ENCODE results near the gene KRTAP27-1.

KRTAP27-1 gene, protein sequence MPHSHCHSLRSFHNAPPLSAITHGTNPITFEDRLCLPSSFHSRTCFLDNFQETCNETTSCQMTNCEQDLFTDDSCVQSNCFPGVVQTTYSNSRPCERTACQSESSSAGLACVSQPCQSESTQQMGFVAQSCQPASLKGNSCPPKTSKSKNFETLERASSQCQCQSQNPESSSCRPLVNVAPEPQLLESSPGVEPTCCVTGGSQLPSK

DNA sequence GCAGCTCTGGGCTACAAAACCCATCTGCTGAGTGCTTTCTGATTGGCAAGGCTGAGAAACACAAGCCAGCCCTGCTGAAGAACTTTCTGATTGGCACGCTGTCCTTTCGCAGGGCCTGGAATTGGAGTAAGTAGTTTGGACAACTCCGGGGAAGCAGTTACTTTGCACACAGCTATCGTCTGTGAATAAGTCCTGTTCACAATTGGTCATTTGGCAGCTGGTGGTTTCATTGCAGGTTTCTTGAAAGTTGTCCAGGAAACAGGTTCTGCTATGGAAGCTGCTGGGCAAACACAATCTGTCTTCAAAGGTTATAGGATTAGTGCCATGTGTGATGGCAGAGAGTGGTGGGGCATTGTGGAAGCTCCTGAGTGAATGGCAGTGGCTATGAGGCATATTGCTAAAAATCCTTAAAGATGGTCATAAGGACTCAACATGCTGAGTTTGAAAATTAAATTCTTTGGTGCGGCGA is at the start of gene KRTAP27-1:
TSS of gene KRTAP27-1 (minus strand) at position 419 of the 469 bp plus-strand sequence. CDS start at position 393, 26 bp downstream.
- no peak for DNase-seq (ENCODE audit: low spot score)

DNA sequence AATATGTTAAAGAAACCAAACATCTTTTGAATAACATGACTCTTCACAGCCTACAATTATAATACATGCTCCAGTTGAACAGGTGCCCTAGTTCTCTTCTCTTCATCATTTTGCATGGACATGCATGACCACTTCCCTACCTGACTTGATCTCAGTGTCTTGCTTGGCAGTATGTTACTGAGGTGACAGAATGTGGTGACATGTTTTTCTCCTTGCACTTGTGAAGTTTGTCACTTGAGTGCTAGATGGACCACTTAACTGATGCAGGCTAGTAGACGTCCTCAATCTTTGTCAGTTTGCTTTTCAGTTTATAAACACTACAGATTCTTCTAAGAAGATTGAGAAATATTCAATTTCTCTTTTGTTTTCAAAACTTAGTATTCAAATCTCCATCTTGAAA is 44.7 kb upstream of the KRTAP27-1 start:
- DNase-seq (ENCODE audit: low spot score), result no peak

DNA sequence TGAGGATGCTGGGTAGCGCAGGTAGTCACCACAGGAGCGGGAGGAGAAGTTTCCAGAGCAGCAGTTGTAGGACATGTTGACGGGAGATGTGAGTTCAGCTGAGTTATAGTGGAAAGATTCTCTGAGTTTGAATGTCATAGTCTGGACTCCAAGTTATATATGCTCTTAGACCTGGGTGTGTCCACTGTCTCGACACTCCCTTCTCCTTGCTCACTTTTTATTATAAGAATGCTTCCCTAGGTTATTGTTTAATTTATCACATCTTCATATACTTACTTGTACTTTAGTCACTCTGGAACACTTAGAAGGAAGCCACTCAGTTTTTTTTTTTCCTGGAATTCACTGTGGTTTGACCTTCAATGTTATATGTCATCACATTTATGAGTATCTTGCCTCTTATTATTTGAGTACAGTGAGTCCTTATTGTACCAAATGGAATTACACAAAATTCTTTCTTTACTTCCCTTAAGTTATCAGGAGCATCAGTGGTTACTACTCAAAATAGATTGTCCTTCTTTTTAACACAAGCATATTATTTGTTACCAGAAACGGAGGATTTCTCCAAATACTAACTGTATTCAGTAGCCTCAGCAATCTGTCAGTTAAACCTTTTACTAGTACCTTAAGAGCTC is 34.8 kb upstream of the KRTAP27-1 start, which contains the start of gene KRTAP13-2:
TSS of gene KRTAP13-2 (minus strand) at position 133 of the 632 bp plus-strand sequence. CDS start at position 75, 58 bp downstream.
- no peak for DNase-seq (ENCODE audit: low spot score)

DNA sequence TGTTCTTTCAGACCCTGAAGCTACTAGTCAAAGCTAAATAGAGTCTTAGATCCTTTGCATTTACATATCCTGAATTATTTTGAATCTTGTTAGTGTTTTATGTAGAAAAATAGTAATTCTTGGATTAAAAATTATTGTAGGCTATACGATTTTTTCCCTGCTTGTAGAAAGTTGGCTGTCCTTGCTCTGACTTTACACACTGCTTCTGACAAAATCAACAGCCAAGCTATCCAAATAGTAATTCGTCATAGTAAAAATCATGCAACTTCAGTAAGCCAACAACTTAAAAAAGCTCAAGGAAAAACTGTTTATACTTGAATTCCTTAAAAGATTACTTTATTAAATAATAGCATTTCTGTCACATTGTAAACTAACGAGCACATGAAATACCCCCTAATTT is 18.4 kb upstream of the KRTAP27-1 start:
- DNase-seq (ENCODE audit: low spot score), result no peak

DNA sequence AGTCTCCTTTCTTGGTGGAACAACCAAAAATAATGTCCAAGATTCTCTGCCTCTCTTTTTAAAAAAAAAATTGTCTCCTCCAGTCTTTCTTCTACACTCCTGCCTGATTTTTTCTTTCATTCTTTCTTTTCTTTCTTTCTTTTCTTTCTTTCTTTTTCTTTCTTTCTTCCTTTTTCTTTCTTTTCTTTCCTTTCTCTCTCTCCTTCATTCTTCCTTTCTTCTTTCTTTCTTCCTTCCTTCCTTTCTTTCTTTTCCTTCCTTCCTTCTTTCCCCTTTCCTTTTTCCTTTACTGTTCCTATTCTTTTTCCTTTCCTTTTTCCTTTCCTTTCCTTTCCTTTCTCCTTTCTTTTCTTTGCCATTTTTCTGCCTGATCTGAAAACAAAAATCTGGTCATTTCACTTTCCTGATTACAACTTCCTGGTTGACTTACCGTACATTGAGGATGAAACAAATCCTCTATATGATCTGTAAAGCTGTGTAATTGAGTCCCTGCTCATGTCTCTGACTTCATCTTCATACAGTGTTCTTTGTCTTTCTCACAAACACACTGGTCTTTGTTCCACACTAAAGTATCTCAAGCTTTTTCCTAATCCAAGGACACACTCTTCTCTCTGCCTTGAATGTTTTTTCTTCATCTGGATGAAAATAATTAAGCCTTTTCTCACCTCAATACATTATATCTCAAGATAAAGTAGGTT is 17.0 kb upstream of the KRTAP27-1 start:
- DNase-seq (ENCODE audit: low spot score), result no peak

DNA sequence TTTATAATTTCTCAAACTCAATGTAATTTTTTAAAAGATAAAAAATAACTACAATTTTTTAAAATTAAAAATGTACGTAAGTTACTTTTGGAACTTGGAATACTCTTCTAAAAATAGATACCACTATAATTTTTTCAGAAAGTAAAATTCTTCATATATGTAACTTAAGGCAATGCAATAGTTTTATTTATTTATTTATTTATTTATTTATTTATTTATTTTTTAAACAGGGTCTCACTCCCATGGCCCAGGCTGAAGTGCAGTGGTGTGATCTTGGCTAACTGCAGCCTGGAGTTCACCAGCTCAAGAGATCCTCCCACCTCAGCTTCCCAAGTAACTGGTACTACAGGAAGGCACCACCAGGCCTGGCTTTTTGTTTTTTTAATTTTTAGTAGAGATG is 14.0 kb upstream of the KRTAP27-1 start:
- no peak for DNase-seq (ENCODE audit: low spot score)

DNA sequence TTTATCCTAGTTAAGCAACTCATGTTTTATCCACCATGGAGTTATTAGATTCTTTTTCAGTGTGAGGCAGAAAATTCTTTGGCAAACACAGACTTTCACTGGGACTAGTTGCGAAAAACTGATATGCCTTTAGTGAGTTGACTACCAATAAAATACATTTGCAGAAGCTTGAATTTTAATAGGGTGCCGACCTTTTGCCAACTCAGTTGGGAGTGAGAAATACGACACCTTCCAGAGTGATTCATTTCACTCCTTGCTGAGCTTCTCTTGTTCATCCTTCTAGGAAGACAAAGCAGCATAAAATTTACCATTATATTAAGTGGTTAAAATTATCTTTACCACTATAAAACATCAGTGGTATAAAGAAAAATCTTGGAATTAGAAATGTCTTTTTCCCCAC is 12.1 kb upstream of the KRTAP27-1 start:
- DNase-seq (ENCODE audit: low spot score), result no peak

DNA sequence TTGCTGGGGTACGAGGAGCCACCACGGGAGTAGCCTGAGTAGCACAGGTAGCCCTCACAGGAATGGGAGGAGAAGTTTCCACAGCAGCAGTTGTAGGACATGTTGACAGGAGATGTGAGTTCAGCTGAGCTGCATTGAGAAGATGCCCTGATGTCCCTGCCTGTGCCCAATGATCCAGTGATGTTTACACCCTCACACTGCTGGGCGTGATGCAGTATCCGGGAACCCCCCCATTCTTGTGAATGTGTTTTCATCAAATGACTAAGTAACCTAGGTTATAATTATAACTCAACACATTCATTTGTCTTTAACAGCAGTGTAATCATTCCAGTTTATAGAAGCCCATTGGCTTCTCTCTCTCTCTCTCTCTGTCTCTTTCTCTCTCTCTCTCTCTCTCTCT is 11.0 kb upstream of the KRTAP27-1 start, which contains the start of gene KRTAP23-1:
TSS of gene KRTAP23-1 (minus strand) at position 101 of the 400 bp plus-strand sequence. CDS start at position 101, 0 bp downstream.
- no peak for DNase-seq (ENCODE audit: low spot score)

DNA sequence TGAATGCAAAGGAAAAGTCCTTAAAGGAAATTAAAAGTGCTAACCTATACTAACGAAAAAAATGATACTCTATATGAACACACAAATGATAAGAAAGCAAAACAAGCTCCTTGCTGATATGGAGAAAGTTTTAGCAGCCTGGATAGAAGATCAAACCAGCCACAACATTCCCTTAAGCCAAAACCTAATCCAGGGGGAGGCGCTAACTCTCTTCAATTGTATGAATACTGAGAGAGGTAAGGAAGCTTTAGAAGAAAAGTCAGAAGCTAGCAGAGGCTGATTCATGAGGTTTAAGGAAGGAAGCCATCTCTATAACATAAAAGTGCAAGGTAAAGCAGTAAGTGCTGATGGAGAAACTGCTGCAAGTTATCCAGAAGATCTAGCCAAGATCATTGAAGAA is 7.5 kb upstream of the KRTAP27-1 start:
- DNase-seq (ENCODE audit: low spot score), result no peak

DNA sequence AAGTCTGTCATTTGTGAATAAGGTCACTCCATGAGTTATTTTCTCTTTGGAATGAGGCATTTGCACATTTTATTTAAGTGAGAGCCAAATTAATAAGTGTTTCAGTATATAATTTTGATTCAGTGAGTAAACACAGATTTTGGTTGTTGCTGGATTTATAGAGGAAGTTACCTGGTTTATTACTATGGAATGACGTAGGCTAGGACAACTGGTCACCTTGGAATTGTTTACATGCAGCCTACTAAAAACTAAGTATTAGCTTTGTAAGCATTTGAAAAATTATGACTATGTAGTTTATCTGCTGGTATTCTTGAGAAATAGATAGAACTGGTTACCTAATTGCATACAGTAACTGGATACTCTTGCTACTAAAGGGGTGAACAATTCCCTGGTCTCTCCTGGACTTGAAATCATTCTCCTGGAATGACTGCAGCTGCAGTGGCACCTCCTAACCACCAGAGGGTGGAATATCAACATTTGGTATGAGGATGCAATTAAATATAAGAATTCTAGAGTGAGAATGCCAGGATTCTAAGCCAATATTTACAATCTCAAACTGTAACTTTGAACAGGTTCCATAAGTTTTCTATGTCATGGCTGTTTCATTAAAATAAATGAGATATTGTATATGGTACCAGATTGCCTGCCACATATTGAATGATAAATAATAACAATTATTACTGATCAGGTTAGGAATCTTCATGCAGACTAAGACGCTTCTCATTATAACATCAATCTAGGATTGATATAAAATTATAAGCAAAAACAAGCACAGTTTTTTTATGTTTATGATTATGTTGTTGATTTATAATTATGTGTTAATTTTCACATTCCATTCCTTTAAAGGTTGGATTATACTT is 3.5 kb upstream of the KRTAP27-1 start:
- DNase-seq (ENCODE audit: low spot score), result peak; percentile 3

DNA sequence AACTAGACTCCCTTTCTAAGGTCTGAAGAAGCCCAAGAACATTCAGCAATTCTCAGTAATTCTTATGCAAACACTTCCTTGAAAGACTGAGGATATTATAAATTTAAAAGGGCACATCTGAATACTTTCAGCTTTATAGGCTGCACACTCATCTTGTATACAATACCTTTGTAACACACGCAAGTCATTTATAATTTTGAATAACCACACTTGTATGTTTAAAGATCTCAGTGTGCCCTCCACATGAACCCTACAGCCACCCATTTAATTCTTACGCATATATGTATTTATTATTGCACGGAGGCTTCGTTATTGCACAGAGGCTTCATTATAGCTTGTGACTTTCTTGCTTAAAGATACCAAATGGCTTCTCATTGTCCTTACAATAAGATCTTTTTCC is 1.2 kb upstream of the KRTAP27-1 start:
- DNase-seq (ENCODE audit: low spot score), result no peak

DNA sequence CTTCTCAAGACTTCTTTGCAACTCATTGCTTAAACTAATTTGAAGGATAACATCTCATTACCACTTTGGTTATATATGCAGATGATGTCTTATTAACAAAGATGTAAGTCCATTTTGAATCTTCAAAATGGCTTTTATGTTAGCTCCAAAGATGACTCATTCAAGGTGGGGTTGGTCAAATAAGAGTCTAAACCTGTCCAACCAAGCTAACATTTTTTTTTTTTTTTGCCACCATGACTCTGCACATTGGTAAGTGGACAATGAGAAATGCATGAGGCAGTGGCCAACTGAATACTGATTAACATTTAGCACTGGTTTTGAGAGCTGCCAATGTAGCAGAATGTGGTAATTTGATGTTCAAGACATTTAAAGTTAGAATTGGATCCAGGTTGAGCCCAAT is 278 bp upstream of the KRTAP27-1 start:
- DNase-seq (ENCODE audit: low spot score), result no peak

DNA sequence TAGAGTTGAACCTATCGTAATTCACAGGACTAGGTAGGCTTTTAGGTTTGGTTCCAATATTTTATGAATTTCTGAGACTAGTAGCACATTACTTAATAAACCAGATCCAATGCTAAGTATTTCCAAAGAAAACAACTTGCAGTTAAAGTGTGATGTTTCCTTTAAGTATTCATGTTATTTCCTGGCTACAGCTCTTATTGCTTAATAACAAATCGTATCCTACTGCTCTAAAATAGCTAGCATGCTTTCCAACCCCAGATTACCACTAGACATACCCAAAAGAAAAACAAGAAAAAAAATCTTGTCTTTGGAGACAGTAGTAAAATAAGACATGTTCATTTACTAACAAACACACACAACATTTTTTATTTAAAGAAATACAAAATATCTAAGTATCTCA is 898 bp downstream of the KRTAP27-1 start:
- no peak for DNase-seq (ENCODE audit: low spot score)

DNA sequence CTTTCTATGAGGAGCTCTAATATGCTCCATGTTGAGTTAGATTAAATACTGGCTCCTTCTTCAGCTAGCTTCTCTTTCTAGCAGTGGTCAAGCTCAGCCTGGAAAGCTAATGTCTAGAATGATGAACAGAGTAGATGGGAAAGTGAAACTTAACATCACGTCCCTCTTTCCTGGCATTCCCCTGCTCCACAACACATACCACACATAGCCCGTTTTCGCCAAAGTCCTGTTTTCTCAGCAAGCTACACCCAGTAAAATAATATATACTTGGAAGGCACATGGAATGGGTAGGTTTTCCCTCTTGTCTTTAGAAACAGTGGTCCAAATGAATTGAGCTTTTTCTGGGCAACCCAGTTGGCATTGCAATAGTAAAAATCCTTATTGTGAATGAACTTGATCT is 3.8 kb downstream of the KRTAP27-1 start:
- no peak for DNase-seq (ENCODE audit: low spot score)

DNA sequence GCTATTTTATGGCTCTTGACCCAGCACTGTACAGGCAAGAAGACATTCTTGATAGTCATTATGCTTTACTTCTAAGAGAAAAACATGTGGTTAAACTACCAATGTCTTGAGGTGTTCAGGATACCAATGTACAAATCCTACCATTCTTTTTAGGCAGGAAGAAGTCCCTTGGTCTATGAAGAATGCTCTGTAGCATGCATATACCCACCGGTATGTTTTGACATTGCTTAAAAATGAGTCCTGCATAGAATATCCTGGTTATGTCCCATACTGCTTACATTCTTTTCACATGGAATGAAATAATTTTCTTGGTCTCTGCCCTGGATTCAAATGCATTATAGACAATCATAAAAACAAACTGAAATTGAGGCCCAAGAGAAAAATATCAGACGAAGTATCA is 4.8 kb downstream of the KRTAP27-1 start:
- no peak for DNase-seq (ENCODE audit: low spot score)

DNA sequence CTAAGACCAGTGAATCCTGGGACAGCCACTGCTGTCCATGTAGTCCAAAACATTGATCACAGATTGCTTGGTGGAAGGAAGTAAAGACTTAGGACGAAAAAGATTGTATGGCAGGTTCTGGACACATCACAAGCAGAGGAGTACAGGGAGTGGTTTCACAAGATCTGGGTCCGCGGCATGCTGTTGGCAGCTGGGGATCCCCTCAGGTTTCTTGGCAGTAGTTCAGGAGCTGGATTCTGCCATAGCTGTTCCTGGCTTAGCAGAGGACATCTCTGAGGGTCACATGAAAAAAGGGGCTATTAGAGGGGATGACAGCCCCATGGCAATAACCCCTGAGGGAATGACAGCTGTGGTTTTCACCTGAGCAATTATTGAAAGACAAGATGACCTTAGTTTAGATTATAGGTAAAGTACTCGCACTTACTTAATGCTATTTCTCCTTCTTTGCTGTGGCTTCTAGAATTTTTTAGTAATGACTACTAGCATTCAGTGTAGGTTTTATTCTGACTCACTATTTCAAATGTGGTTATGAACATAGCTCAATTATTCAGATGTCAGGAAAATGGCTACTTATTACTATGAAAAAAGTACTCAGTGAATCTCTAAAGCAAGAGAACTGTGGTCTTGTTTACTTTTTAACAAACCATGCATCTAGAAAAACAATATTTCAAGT is 8.2 kb downstream of the KRTAP27-1 start:
- DNase-seq (ENCODE audit: low spot score), result no peak

DNA sequence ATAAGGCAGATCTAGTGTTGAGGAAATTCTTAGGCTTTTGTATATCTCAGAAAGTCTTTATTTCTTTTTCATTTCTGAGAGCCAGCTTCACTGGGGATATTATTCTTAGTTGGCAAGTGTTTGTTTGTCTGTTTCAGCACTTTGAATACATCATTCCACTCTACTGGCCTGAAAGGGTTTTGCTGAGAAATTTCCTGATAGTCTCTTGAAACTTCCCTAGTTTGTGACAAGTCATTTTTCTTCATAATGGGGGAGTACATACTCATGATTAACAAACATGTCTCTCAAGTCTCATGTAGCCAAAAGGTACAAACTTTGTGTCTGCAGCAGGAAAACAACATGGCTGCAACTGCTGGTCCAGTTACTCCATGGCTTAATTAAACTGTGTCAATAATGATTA is 11.1 kb downstream of the KRTAP27-1 start:
- DNase-seq (ENCODE audit: low spot score), result no peak

DNA sequence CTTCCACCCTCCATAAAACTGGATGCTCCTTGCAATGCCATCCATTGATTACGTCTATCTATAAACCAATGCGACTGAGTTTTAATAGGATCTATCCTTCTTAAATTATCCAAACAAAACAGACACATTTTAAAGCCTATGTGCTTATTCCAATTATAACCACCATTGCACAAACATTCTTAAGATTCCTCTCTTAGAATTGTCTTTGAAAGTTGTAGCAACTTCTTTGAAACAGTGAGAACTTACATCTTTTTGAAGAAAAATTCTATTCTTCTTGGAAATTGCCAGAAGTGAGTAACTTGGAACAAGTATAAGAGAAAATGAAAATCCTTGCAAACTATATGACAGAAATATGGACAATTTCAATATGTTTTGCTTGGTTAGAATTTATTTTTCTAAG is 17.3 kb downstream of the KRTAP27-1 start, which contains the start of gene KRTAP26-1:
TSS of gene KRTAP26-1 (minus strand) at position 101 of the 400 bp plus-strand sequence. CDS start 280 bp downstream, outside the sequence.
- DNase-seq (ENCODE audit: low spot score), result no peak

DNA sequence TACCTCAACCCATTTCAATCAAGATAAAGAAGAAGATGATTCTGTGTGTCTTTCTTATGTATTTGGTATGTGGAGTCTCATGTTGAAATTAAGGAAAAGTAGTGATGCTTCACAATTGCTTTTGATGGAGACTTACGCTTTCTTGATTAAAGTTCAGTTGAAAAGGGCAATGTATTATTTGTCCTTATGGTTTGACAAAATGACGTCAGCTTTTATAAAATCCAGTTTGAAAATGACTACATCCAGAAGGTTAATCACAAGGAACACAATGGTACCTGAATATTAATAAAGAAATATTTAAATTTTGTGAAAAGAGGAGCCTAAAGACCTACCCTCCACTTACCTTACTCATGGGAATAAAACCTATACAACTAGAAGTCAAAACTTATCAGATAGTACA is 21.8 kb downstream of the KRTAP27-1 start:
- no peak for DNase-seq (ENCODE audit: low spot score)

DNA sequence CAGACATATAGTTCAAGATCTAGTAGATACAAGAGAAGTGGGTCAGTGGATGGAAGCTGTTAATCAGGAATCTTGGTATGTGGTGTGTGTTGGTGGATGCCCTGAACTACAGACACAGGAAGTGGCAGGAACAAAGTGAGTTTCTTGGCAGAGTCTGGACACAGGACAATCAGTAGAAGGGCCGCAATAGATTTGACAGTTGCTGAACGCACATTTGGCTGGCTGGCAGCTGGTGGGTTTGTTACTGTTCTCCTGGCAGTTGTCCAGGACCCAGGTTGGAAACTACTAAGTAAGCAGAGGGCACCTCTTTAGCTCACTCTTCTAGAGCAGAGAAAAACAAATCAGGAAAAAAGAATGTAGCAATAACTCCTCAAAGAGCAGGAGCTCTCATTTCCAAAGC is 30.6 kb downstream of the KRTAP27-1 start:
- no peak for DNase-seq (ENCODE audit: low spot score)

DNA sequence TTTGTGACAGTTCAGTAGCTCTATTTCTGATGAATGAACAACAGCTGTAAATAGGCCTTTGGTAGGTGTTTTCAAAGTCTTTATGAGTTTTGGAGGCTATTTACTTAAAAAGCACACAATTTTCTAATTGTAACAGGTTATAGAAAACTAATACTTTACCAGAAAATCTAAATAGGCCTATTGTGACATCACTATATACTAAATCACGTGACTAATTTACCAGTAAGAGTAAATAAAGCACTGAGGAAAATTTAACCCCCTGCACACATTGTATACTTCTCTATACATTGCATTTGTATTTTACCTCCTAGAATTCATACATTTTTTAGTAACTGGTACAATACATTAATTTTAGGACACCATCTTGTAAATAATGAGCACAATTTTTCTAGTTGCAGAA is 32.4 kb downstream of the KRTAP27-1 start:
- DNase-seq (ENCODE audit: low spot score), result no peak

All from hematopoietic multipotent progenitor cell treated with erythropoietin and hydrocortisone succinate and interleukin-3 and kit ligand, for 15 days (in vitro differentiated cells).